GM20000 (cell line): ENCODE data around the gene GNPTAB.

ENCODE experiments used
- DNase-seq: peaks from one replicate; pipeline ENCODE4 v3.0.0; 2012; ENCODE audit warnings: low spot score
- TF ChIP-seq, protein P1 (sequence below): IDR thresholded peaks from 2 replicates; pipeline ENCODE4 v1.5.1; 2012; ENCODE audit warnings: mild to moderate bottlenecking, control low read depth; ENCODE audit errors: extremely low read depth, missing control alignments

The GNPTAB gene

DNA sequence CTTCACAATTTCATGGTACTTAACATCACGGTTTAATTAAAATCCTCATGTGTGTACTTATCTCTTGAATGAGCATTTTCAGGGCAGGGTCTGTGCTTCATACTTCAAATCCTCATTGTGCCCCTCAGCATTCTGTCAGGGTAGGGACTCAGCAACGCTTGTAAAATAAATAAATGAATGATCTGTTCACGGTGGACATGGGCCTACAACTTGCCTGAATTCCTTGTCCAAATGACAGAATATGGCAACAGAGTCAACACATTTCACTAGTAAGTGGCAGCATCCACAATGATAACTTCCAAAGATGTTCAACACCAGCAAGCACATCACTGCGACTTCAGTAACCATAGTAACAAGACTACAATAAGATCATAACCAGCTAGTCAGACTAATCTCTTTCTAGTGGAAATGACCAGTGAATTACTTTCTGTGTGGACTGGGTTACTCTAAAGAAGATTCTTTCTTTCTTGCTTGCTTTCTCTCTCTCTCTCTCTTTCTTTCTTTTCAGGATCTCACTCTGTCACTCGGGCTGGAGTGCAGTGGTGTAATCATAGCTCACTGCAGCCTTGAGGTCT is 14.5 kb upstream of the GNPTAB start:
- TF ChIP-seq, protein P1, sequence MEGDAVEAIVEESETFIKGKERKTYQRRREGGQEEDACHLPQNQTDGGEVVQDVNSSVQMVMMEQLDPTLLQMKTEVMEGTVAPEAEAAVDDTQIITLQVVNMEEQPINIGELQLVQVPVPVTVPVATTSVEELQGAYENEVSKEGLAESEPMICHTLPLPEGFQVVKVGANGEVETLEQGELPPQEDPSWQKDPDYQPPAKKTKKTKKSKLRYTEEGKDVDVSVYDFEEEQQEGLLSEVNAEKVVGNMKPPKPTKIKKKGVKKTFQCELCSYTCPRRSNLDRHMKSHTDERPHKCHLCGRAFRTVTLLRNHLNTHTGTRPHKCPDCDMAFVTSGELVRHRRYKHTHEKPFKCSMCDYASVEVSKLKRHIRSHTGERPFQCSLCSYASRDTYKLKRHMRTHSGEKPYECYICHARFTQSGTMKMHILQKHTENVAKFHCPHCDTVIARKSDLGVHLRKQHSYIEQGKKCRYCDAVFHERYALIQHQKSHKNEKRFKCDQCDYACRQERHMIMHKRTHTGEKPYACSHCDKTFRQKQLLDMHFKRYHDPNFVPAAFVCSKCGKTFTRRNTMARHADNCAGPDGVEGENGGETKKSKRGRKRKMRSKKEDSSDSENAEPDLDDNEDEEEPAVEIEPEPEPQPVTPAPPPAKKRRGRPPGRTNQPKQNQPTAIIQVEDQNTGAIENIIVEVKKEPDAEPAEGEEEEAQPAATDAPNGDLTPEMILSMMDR, result no peak
- no peak for DNase-seq

DNA sequence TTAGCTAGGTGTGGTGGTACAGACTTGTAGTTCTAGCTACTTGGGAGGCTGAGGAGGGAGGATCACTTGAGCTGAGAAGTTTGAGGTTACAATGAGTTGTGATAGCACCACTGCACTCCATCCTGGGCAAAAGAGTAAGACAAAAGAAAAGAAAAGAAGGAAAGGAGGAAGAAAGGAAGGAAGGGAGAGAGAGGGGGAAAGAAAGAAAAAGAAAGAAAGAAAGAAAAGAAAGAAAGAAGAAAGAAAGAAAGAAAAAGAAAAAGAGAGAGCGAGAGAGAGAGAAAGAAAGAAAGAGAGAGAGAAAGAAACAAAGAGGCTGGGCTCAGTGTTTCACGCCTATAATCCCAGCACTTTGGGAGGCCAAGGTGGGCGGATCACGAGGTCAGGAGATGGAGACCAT is 10.3 kb upstream of the GNPTAB start:
- TF ChIP-seq, protein P1, result no peak
- DNase-seq, result no peak

DNA sequence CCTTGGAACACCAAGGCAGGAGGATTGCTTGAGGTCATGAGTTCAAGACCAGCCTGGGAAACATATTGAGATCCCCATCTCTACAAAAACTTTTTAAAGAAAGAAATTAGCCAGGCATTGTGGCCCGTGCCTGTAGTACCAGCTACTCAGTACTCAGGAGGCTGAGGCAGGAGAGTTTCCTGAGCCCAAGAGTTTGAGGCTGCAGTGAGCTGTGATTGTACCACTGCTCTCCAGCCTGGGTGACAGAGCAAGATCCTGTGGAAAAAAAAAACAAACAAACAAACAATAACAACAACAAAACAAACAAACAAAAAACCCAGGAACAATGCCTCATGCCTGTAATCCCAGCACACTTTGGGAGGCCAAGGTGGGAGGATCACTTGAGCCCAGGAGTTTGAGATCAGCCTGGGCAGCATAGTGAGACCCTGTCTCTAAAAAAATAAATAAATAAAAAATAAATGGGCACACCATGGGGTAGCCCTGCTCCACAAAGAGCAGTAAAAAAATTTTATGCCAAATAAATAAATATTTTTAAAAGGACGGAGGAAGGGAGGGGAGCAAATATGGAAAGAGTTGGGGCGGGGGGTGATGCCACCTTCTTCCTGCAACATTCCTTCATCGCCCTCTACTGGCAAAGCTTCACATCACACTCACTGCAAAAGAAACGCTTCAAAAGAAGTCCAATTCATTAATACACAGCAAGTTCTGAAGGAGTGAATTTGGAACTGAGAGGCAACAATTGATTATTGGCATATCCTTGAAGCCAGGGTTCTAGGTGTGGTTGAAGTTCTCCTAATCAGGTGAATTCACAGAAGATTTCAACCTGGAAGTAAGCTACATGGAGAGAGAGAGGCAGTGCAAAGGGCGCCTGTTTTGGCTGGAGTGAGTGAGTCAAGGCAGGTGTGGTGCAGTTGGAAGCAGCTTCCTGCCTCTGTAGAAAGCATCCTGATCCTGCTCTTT is 8.8 kb upstream of the GNPTAB start:
- TF ChIP-seq, protein P1, result peak; percentile 73
- peak; percentile 48 for DNase-seq

DNA sequence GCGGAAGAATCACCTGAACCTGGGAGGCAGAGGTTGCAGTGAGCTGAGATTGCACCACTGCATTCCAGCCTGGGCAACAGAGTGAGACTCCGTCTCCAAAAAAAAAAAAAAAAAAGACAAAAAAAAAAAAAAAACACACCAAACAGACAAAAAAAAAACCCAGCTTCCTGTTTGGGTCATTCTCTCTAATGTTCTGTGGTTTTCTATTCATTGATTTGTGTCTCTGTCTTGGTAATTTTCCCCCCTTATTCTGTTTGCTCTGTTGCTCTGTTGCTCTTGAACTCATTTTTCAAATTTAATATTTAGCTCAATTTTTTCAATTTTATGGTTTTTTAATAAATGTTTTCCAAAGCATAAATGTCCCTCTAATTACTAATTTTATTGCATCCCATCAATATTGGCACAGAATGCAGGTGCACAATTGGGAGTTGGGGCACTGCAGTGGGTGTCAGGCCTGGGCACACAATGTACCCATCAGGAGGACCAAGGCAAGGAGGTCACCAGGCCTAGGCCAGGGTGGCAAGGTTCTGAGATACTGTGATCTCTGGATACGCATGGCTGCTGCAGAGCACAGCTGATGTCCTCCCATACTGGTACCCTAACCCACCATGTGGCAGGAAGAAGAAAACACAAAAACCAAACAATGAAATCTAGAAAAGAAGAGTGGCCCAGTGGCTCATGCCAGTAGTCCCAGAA is 8.0 kb upstream of the GNPTAB start:
- no peak for DNase-seq
- TF ChIP-seq, protein P1, result no peak

DNA sequence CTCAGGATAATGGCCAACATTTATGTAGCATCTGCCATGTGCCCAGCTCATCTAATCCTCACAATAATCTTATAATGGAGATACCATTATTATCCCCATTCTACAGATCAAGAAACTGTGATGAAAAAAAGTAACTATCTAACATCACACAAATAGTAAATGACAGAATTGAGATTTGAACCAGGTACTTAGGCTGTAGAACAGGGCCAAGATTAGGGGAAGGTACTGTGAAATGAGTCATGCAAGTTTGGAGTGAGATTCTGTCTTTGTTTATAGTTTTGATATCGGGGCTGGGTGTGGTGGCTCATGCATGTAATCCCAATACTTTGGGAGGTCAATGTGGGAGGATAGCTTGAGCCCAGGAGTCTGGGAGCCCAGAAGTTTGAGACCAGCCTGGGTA is 1.3 kb upstream of the GNPTAB start:
- TF ChIP-seq, protein P1, result no peak
- DNase-seq, result no peak

DNA sequence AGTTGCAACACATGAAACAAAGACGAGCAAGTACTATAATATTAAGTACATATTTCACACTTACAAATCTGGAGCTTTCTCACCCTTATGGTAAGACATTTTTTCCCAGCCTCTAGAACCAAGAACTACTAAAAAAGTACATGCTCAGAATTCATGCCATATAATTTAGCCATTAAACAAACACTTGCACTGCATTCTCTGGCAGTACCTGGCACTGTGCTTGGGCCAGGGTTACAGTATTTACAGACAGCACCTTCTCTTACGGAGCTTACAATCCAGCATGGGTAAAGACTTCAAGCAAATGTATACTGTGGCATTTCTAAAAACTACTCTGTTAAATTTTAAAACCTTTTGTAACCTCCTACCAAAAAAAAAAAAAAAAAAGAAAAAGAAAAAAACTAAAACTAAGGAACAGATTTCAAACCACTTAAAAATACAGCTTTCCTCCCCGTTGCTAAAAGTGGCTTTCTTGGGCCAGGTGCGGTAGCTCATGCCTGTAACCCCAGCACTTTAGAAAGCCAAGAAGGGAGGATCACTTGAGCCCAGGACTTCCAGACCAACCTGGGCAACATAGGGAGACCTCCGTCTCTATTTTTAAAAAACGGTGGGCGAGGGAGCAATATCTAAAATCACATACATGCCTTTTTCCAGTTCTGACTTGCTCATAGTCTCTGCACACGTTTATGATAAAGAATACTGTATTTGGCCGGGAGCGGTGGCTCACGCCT is 956 bp downstream of the GNPTAB start:
- no peak for DNase-seq
- TF ChIP-seq, protein P1, result no peak
